Fibroblast of skin of scalp (primary cell): ENCODE data around the gene STAT2. TPM values are rescaled to one million over a fixed set of nuclear protein-coding genes. Genes with fewer than 3 reads are reported as not detected.
"Not testable (repeated sequence)": the region's sequence is repeated elsewhere in the genome, so short reads cannot be mapped to it uniquely, and the experiment has no call there.

ENCODE experiments used
- DNase-seq: peaks from one replicate; pipeline ENCODE4 v3.0.0-alpha.2; 2013
- polyA plus RNA-seq, 2 experiments: library from polyadenylated mRNA; unstranded; fragments of 120-200 nt; gene quantifications; one replicate each; pipeline ENCODE4 v1.2.1, GENCODE V29; 2013; ENCODE audit not compliant: insufficient read length in 2 of 2

STAT2 gene
- 90.1 TPM for polyA plus RNA-seq (2013, experiment 1 of 2; ENCODE audit: insufficient read length)
- 91.5 TPM for polyA plus RNA-seq (2013, experiment 2 of 2; ENCODE audit: insufficient read length)

GRCh38 chr12:56359851-56360767 is at the start of gene STAT2:
Gene STAT2 (minus strand): TSS chr12:56360107. CDS start chr12:56356571, 3,536 bp downstream.
- DNase-seq, result peak; percentile 100

- no peak for DNase-seq
These were observed 49.0 kb upstream of the STAT2 start for GRCh38 chr12:56408799-56409417.

- not testable (repeated sequence) for DNase-seq
These were observed 44.3 kb upstream of the STAT2 start for GRCh38 chr12:56404227-56404626.

DNA sequence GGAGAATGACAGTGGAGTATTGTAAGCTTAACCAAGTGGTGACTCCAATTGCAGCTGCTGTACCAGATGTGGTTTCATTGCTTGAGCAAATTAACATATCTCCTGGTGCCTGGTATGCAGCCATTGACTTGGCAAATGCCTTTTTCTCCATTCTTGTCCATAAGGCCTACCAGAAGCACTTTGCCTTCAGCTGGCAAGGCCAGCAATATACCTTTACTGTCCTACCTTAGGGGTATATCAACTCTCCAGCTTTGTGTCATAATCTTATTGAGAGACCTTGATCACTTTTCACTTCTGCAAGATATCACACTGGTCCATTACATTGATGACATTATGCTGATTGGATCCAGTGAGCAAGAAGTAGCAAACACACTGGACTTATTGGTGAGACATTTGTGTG is 41.7 kb upstream of the STAT2 start:
- not testable (repeated sequence) for DNase-seq

- DNase-seq, result not testable (repeated sequence)
These were observed 41.2 kb upstream of the STAT2 start for GRCh38 chr12:56401125-56401524.

GRCh38 chr12:56399466-56399865 is 39.6 kb upstream of the STAT2 start:
- not testable (repeated sequence) for DNase-seq

DNA sequence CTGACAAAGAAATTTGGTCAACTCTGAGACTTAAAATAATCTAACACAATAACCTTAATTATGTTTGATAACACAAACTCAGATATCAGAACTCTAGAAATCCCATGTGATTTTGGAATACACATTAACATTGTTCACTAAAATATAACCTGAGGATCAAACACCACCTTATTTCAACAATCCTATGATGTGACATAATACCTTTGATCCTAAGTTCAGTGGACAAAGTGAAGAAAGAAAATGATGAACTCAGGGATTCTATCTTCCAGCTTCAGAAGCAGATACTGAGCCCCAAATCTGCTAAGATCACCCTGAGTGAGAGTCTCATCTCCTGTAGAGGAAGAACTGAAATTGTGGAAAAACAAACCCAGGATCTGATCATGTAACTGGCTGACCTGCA is 38.4 kb upstream of the STAT2 start:
- no peak for DNase-seq

DNA sequence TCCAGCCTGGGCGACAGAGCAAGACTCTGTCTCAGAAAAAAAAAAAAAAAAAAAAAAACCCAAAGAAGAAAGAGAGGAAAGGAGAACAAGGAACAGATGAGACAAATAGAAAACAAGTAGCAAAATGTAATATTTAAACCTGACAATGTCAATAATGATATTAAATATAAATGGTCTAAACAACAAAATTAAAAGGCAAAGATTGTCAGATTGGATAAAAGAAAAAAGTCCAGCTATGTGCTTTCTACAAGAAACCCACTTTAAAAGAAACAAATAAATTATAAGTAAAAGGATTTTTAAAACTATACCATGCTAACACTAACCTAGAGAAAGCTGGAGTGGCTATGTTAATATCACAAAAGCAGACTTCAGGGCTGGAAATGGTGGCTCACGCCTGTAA is 32.4 kb upstream of the STAT2 start:
- DNase-seq, result no peak

DNA sequence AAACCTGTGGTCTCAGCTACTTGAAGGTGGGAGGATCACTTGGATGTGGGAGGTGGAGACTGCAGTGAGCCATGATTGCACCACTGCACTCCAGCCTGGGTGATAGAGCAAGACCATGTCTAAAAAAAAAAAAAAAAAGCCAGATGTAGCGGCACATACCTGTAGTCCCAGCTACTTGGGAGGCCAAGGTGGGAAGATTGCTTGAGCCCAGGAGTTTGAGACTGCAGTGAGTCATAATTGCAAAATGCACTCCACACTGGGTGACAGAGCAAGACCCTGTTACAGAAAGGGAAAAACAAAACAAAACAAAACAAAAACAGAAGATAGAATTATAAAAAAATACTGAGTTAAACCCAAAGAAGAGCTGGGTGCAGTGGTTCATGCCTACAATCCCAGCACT is 31.8 kb upstream of the STAT2 start:
- no peak for DNase-seq

- DNase-seq, result no peak
These were observed 29.5 kb upstream of the STAT2 start for GRCh38 chr12:56389412-56389811.

- DNase-seq, result peak; percentile 85
These were observed 27.3 kb upstream of the STAT2 start for GRCh38 chr12:56387152-56387736.

- no peak for DNase-seq
These were observed 26.0 kb upstream of the STAT2 start for GRCh38 chr12:56385873-56386272.

DNA sequence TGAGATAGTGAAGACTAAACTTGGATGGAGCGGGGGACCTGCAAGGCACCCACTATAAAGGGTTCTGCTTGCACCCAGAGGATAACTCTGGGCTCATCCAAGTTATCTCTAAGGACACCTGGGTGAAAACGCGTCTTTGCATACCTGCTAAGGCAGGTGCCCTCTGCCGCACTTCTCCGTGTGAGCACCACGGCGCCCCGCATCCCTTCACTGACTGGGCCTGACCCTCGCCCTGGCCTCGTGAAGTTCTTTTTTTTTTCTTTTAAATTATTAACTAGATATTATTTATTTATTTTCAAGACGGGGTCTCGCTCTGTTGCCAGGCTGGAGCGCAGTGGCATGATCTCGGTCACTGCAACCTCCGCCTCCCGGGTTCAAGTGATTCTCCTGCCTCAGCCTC is 22.7 kb upstream of the STAT2 start:
- no peak for DNase-seq

- no peak for DNase-seq
These were observed 18.0 kb upstream of the STAT2 start for GRCh38 chr12:56377989-56378316.

- DNase-seq, result peak; percentile 10
These were observed 17.5 kb upstream of the STAT2 start for GRCh38 chr12:56377310-56377988.

- DNase-seq, result no peak
These were observed 15.9 kb upstream of the STAT2 start for GRCh38 chr12:56375598-56376434.

GRCh38 chr12:56374726-56375597 is 15.1 kb upstream of the STAT2 start:
- no peak for DNase-seq

GRCh38 chr12:56373515-56373914 is 13.6 kb upstream of the STAT2 start:
- DNase-seq, result no peak

GRCh38 chr12:56366948-56367347 is 7.0 kb upstream of the STAT2 start:
- no peak for DNase-seq

- DNase-seq, result no peak
These were observed 2.5 kb upstream of the STAT2 start, which contains the start of gene APOF for GRCh38 chr12:56362130-56363059. Gene APOF (minus strand): TSS chr12:56362857. CDS start chr12:56362745, 112 bp downstream.
